Kidney epithelial cell (primary cell): ENCODE measurements around the gene ACCS. TPM values are rescaled to one million over a fixed set of nuclear protein-coding genes. Genes with fewer than 3 reads are reported as not detected.

Experiments used
- DNase-seq: peaks from one replicate; pipeline ENCODE4 v3.0.0-alpha.2; 2010; ENCODE audit warnings: low read depth
- H3K27me3 ChIP-seq: 2 replicates; pipeline ENCODE4 v1.6.0; 2011; ENCODE audit warnings: low read length; ENCODE audit not compliant: control insufficient read depth, insufficient read depth
- H3K36me3 ChIP-seq: 2 replicates; pipeline ENCODE4 v1.5.1; 2011; ENCODE audit warnings: low read length; ENCODE audit not compliant: control insufficient read depth, insufficient read depth
- H3K4me3 ChIP-seq: 2 replicates; pipeline ENCODE4 v1.5.1; 2011; ENCODE audit warnings: low read depth, mild to moderate bottlenecking, control low read depth, low read length
- total RNA-seq: library from RNA; depleted of rRNA; stranded (reverse); fragments of >200 nt; gene quantifications from 2 replicates; pipeline ENCODE4 v1.2.3, GENCODE V29; 2015
- TF ChIP-seq, protein P1 (sequence below): IDR thresholded peaks from 2 replicates; pipeline ENCODE4 v1.5.1; 2011; ENCODE audit warnings: mild to moderate bottlenecking, moderate library complexity, low read length, control low read depth, inconsistent platforms; ENCODE audit not compliant: insufficient read depth, poor library complexity, severe bottlenecking

Gene ACCS
- total RNA-seq, 1 donor from 2014 or later, result 14.3 TPM

DNA sequence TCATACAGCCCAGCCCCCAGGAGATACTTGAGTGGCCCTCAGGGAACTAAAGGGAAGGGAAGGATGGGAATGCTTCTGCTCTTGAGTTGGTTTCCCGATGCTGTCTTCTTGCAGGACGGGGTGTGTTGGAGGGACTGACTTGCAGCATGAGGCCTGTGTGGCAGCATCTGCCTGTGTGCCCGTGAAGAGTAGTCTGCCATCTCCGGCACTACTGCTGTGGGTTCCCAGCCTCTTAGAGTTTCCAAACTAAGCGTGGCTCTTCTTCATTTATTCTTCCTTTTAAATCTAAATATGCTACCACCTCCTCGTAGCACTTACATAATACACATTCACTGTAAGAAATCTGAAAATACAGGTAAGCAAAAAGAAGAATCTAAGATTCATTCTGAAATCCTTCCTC, 42.2 kb downstream of the ACCS start:
- H3K36me3 ChIP-seq, result no peaks in the 10 kb centered on the region
- TF ChIP-seq, protein P1, sequence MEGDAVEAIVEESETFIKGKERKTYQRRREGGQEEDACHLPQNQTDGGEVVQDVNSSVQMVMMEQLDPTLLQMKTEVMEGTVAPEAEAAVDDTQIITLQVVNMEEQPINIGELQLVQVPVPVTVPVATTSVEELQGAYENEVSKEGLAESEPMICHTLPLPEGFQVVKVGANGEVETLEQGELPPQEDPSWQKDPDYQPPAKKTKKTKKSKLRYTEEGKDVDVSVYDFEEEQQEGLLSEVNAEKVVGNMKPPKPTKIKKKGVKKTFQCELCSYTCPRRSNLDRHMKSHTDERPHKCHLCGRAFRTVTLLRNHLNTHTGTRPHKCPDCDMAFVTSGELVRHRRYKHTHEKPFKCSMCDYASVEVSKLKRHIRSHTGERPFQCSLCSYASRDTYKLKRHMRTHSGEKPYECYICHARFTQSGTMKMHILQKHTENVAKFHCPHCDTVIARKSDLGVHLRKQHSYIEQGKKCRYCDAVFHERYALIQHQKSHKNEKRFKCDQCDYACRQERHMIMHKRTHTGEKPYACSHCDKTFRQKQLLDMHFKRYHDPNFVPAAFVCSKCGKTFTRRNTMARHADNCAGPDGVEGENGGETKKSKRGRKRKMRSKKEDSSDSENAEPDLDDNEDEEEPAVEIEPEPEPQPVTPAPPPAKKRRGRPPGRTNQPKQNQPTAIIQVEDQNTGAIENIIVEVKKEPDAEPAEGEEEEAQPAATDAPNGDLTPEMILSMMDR, result no peak

DNA sequence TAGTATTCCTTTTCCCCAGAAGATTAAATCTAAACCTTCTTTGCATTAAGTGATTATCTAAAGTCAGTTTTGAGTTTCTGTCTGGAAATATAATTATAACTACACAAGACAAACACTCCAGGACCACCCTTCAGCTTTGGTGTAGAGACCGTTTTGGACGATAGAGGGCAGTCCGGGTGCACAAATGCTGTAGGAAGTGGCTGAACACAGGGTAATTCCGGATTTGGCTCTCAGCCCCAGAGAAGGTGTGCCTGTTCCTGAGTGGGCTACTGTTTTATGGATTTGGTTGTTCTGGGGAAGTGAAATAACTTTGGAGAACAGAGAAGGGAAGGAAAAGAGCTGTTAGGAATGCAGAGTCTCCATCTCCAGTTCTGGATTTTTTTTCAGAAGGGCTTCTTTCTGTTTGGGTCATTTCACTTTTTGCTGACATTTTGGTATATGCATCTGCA, 44.2 kb downstream of the ACCS start:
- H3K4me3 ChIP-seq, result no peak overlapping the region
- no peaks in the 10 kb centered on the region for H3K36me3 ChIP-seq
- TF ChIP-seq, protein P1, result peak; percentile 78
- no peaks in the 10 kb centered on the region for H3K27me3 ChIP-seq
- DNase-seq, result no peak

More for the DNA sequence above, 42.2 kb downstream of the ACCS start:
- H3K27me3 ChIP-seq, result no peaks in the 10 kb centered on the region
- no peak for DNase-seq
- no peak overlapping the region for H3K4me3 ChIP-seq

DNA sequence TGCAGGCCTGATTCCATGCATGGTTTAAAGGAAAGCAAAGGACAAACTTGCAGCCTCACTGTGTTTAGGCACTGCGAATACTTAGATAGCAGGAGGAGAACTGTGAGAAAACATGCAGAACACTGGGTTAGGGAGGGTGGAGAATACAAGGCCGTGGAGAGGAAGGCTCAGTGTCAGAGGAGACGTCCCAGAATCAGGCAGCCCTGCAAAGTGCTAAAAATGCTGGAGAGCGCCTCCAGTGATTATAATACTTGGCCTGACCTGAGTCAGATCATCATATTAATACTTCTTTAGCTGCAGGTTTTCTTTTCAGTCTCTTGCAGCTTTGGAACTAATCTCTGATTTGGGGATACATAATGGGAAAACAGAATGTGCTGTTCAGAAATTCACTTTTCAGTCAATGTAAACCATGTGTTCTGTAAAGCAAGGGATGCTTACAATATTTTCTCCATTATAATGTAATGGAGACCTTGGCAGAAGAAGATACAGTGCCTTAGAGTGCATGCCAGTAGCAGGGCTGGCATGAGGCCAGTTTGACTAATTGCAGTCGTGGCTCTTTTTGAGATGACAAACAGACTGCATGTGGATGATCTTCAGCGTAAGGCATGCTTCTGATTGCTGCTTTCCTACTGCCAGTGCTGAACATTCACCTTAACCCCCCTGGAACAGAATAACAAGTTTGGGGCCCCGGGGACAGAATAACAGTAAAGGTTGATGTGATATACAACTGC, 46.2 kb downstream of the ACCS start:
- TF ChIP-seq, protein P1, result no peak
- H3K4me3 ChIP-seq, result no peak overlapping the region
- H3K27me3 ChIP-seq, result no peaks in the 10 kb centered on the region
- no peak for DNase-seq
- H3K36me3 ChIP-seq, result peaks cover 1% of the 10 kb centered on the region

DNA sequence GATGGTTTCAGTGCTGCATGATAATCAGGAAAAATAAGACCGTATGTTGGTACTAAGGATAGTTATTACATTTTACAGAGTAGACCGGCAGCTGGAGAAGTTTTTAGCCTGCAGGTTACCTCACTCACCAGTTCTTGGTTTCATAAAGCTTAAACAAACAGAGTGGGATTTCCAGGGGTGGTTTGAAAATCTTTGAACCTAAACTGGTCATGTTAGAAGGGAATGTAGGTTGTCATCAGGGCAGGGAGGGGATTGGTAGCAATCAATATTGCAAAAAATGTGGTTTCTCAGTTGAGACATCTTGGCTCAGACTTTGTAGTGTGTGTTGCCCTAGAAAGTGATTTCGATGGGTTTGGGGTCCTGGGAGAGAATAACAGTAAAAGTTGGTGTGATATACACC, 46.9 kb downstream of the ACCS start:
- no peak overlapping the region for H3K4me3 ChIP-seq
- H3K36me3 ChIP-seq, result peaks cover 1% of the 10 kb centered on the region
- no peak for DNase-seq
- TF ChIP-seq, protein P1, result no peak
- no peaks in the 10 kb centered on the region for H3K27me3 ChIP-seq

DNA sequence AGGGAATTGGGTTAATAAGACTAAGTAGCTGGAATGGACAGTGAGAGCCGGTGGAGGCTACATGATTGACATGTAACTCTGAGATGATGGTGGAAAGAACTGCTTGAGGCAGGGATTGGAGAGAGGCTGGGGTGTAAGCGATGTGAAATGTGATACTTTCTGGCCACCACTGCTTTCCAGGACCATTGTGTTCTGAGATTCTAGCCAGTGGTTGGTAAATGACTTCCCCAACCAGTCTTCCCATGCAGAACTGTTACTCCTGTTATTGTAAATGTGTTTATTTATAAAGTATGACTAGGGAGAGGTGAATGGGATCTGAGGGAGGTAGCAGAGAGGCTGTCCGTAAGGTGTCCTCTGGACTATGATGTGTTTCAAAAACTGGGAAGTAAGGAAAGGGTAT, 47.5 kb downstream of the ACCS start:
- no peak for DNase-seq
- Histone ChIP-seq H3K4me3 (no peak overlapping the region), H3K27me3 (no peaks in the 10 kb centered on the region), H3K36me3 (peaks cover 1% of the 10 kb centered on the region)
- TF ChIP-seq, protein P1, result no peak
